K562 (cell line): ENCODE results near the gene FAM180B. TPM values are rescaled to one million over a fixed set of nuclear protein-coding genes. Genes with fewer than 3 reads are reported as not detected.

Experiments
- ATAC-seq: fragments of 200-7000 bp; cut with Tn5 transposase; 3 replicates; pipeline ENCODE4 v1.9.1; 2020; ENCODE audit warnings: moderate library complexity
- BruUV-seq: library from RNA; stranded (reverse); fragments of 400-500 nt; replicated peaks from 2 replicates; lab custom pipeline; 2021; lab: Mats Ljungman, UMichigan
- CTCF ChIA-PET: fragments of 300-600 bp; formaldehyde crosslinking; extraction: SDS; loops from one replicate; lab custom pipeline; 2021; ENCODE audit warnings: low intra/inter-chr PET ratio; lab: Yijun Ruan, JAX
- POLR2A ChIA-PET: fragments of 300-600, 350-650 bp; sonication (Branson Sonifier 250); formaldehyde crosslinking; extraction: SDS; loops from one replicate; lab custom pipeline; 2021; ENCODE audit warnings: antibody characterized with exemption, inconsistent platforms; lab: Yijun Ruan, JAX
- DNase-seq, 4 experiments: peaks; one replicate each; pipeline versions ENCODE4 v3.0.0 to v3.0.0-alpha.2; 2011 to 2018; ENCODE audit warnings: low spot score in 3 of 4, mixed read lengths in 3 of 4; ENCODE audit errors: extremely low read depth in 1 of 4
- FAIRE-seq: peaks from 2 replicates; lab custom pipeline; 2011; peaks lifted over from hg19 to GRCh38; lab: Jason Lieb, UNC
- H2AFZ ChIP-seq: 2 replicates; pipeline ENCODE4 v1.6.0; 2011; ENCODE audit warnings: low read depth, low read length, control low read depth, inconsistent platforms
- H3K27ac ChIP-seq: fragments of 200-600 bp; 3 replicates; pipeline ENCODE4 v1.8.0; 2011; ENCODE audit warnings: low read depth, mild to moderate bottlenecking, control low read depth, inconsistent platforms, low read length, moderate library complexity, mixed read lengths; ENCODE audit errors: extremely low read depth
- H3K27me3 ChIP-seq, 2 experiments: fragments of 300-600 bp in 1 of 2; 2 replicates in 1 of 2; 3 replicates in 1 of 2; pipeline versions ENCODE4 v1.6.0 to v1.8.0; 2011; ENCODE audit warnings: inconsistent platforms in 2 of 2, low read length in 2 of 2, mild to moderate bottlenecking in 1 of 2, mixed read lengths in 1 of 2, moderate library complexity in 1 of 2; ENCODE audit not compliant: control insufficient read depth in 2 of 2, insufficient read depth in 2 of 2
- H3K36me3 ChIP-seq: fragments of 300-600 bp; 3 replicates; pipeline ENCODE4 v1.8.0; 2011; ENCODE audit warnings: mild to moderate bottlenecking, low read length, inconsistent platforms; ENCODE audit not compliant: control insufficient read depth, insufficient read depth
- H3K4me1 ChIP-seq, 2 experiments: fragments of 200-600 bp in 1 of 2; replicated peaks in 1 of 2; 2 replicates in 1 of 2; 3 replicates in 1 of 2; pipeline versions ENCODE4 v1.5.1 to v1.8.0; 2011; ENCODE audit warnings: inconsistent platforms in 2 of 2, low read length in 2 of 2, mild to moderate bottlenecking in 1 of 2, mixed read lengths in 1 of 2, moderate library complexity in 1 of 2; ENCODE audit not compliant: control insufficient read depth in 2 of 2, insufficient read depth in 2 of 2
- H3K4me2 ChIP-seq: 2 replicates; pipeline ENCODE4 v1.6.1; 2011; ENCODE audit warnings: low read length, control low read depth, inconsistent platforms, mixed read lengths; ENCODE audit not compliant: insufficient read depth
- H3K4me3 ChIP-seq: fragments of 200-600 bp; sonication (generic), shearing (Covaris generic); 2 replicates; pipeline ENCODE4 v1.5.1; 2016; ENCODE audit warnings: control low read depth, inconsistent platforms
- H3K79me2 ChIP-seq: fragments of 200-600 bp; 3 replicates; pipeline ENCODE4 v1.8.0; 2011; ENCODE audit warnings: low read length, inconsistent platforms; ENCODE audit not compliant: control insufficient read depth, insufficient read depth
- H3K9ac ChIP-seq, 2 experiments: 2 replicates each; pipeline versions ENCODE4 v1.6.0 to v1.6.1; 2011; ENCODE audit warnings: low read depth in 2 of 2, low read length in 2 of 2, control low read depth in 1 of 2, inconsistent platforms in 1 of 2, mild to moderate bottlenecking in 1 of 2, mixed read lengths in 1 of 2; ENCODE audit not compliant: insufficient read depth in 1 of 2
- H3K9me1 ChIP-seq: one replicate; pipeline ENCODE4 v1.6.0; 2011; ENCODE audit warnings: inconsistent platforms, mild to moderate bottlenecking, low read length, moderate library complexity; ENCODE audit not compliant: control insufficient read depth, insufficient read depth
- H3K9me3 ChIP-seq: replicated peaks from 2 replicates; pipeline ENCODE4 v1.5.1; 2011; ENCODE audit warnings: low read depth, low read length, inconsistent platforms; ENCODE audit not compliant: control insufficient read depth, insufficient read depth
- H4K20me1 ChIP-seq: replicated peaks from 2 replicates; pipeline ENCODE4 v1.6.1; 2011; ENCODE audit warnings: low read length, inconsistent platforms, mixed read lengths; ENCODE audit not compliant: control insufficient read depth, insufficient read depth
- FOXM1 ChIP-seq, 2 experiments: fragments of 450-650 bp in 1 of 2; sonication (generic) in 1 of 2; formaldehyde crosslinking in 1 of 2; IDR thresholded peaks; 2 replicates each; pipeline versions ENCODE4 v1.6.1 to v1.9.0; 2017 to 2022; ENCODE audit warnings: low read depth in 2 of 2, mild to moderate bottlenecking in 2 of 2, missing genetic modification reagents in 1 of 2, moderate library complexity in 1 of 2
- HMG20A ChIP-seq: fragments of 450-650 bp; formaldehyde crosslinking; conservative IDR thresholded peaks from 2 replicates; pipeline ENCODE4 v1.4.0; 2020; ENCODE audit warnings: mild to moderate bottlenecking, mixed read lengths
- ZFP91 ChIP-seq: sonication (generic); formaldehyde crosslinking; IDR thresholded peaks from 2 replicates; pipeline ENCODE4 v1.8.0; 2022; ENCODE audit warnings: mild to moderate bottlenecking, missing genetic modification reagents
- ZKSCAN1 ChIP-seq: fragments of 150-350 bp; IDR thresholded peaks from 2 replicates; pipeline ENCODE4 v1.6.1; 2016; ENCODE audit warnings: low read depth, low read length
- ZKSCAN8 ChIP-seq: fragments of 200-800 bp; sonication (Bioruptor generic); IDR thresholded peaks from 2 replicates; pipeline ENCODE4 v1.6.1; 2016; ENCODE audit warnings: missing genetic modification characterization, missing compliant biosample characterization
- ZNF584 ChIP-seq: fragments of 200-800 bp; sonication (Bioruptor generic); IDR thresholded peaks from 2 replicates; pipeline ENCODE4 v1.6.1; 2016; ENCODE audit warnings: low read depth, mild to moderate bottlenecking, missing genetic modification characterization, missing compliant biosample characterization
- WGBS: fragments of 100-300 bp; shearing (Covaris generic); methylation state at CpG from one replicate; pipeline ENCODE4 v1.1.6; 2016; ENCODE audit warnings: low coverage, mixed read lengths; ENCODE audit not compliant: insufficient coverage; ENCODE audit errors: missing lambda C conversion rate; 5-methylcytosine and 5-hydroxymethylcytosine counted together
- in situ Hi-C: fragments of 300-500 bp; cut with MboI; formaldehyde crosslinking; loops from 4 replicates; pipeline ENCODE4 v1.15.0; 2018; ENCODE audit warnings: inconsistent platforms, mixed read lengths
- intact Hi-C: fragments of 100-400 bp; cut with micrococcal nuclease; formaldehyde crosslinking; loops from 2 replicates; pipeline ENCODE4 v1.14.2; 2022
- polyA plus RNA-seq, 8 experiments: library from polyadenylated mRNA; depleted of rRNA in 4 of 8; stranded (reverse) in 5 of 8; unstranded in 3 of 8; fragments of >200 nt; fragmentation: Nextera tagmentation in 2 of 8; fragmentation: Illumina TruSeq in 1 of 8; extraction: Ambion mirVana in 2 of 8; extraction: Trizol in 1 of 8; gene quantifications; 2 replicates each; pipeline versions ENCODE4 v1.2.1 to v1.2.3, GENCODE V29; 2011 to 2014; ENCODE audit warnings: inconsistent platforms in 1 of 8, missing spikeins in 1 of 8
- total RNA-seq, 7 experiments: library from RNA; depleted of rRNA in 6 of 7; stranded (reverse); fragments of >200 nt in 6 of 7; fragmentation: Illumina TruSeq in 2 of 7; extraction: Trizol in 2 of 7; gene quantifications; 2 replicates each; pipeline versions ENCODE4 v1.2.1 to v1.2.3, GENCODE V29; 2011 to 2021; ENCODE audit warnings: low replicate concordance in 1 of 7

The FAM180B gene
- total and polyA plus RNA-seq, 9 of the 15 experiments (the other 6 are each of a cell fraction or from before 2014, with no cell fraction given) = 0.05 to 0.14 TPM; not detected in 7

- no peaks in the 10 kb centered on the region for H3K9me1 ChIP-seq
- no peak overlapping the region for H3K9ac ChIP-seq
- no peaks in the 10 kb centered on the region for H3K9me3 ChIP-seq
- peaks cover 99% of the 10 kb centered on the region for H3K79me2 ChIP-seq
- peaks cover 4 to 5% of the 10 kb centered on the region in 2 experiments; a peak in 3 of 5 replicates for H3K4me1 ChIP-seq
- FAIRE-seq = no peak
- H3K27me3 ChIP-seq = no peaks in the 10 kb centered on the region
- H3K27ac ChIP-seq = no peak overlapping the region
- intact Hi-C loops (no loop called here), in situ Hi-C loops (no loop called here)
- no peak for TF ChIP-seq ZKSCAN8 (CRISPR knock-in tag)
- TF ChIP-seq ZNF584 (CRISPR knock-in tag) = no peak
- no peak for TF ChIP-seq HMG20A (CRISPR knock-in tag)
- TF ChIP-seq ZKSCAN1 = no peak
- TF ChIP-seq FOXM1 (IDR thresholded peaks at IDR 0.05; ENCODE audit: low read depth) = no peak
- TF ChIP-seq FOXM1 (CRISPR knock-in tag; IDR thresholded peaks at IDR 0.05; ENCODE audit: low read depth) = no peak
- TF ChIP-seq ZFP91 = no peak
- no TSS peak for BruUV-seq
- peaks cover 32% of the 10 kb centered on the region; the same call in 1 of the 2 replicates for H4K20me1 ChIP-seq
- H3K36me3 ChIP-seq = peaks cover 24% of the 10 kb centered on the region; the same call in 2 of the 3 replicates
- ChIA-PET CTCF (interaction anchor here (1.0 kb wide), 1 partner anchor 8 kb away, joined by 3 read pairs; no protein-coding TSS in a partner anchor), POLR2A (interaction anchor here (1.1 to 4.8 kb wide), 5 partner anchors 9 to 74 kb away, joined by 3 to 28 read pairs (median 10); partner anchors contain the start of gene CELF1)
- H3K4me2 ChIP-seq = no peak overlapping the region
- WGBS = 87% methylated on average over 10 of the region's 10 CpGs
- ATAC-seq = no peak
- DNase-seq = no peak
- H3K4me3 ChIP-seq = no peak overlapping the region
- H2AFZ ChIP-seq = no peak overlapping the region
Measured at GRCh38 chr11:47538741-47539565, 47.5 kb upstream of the FAM180B start.
